Measurements from ENCODE around the gene ATF7. TPM values are rescaled to one million over a fixed set of nuclear protein-coding genes. Genes with fewer than 3 reads are reported as not detected.

Gene ATF7
- total and polyA plus RNA-seq, 2 donors (not counting 3 experiments of a cell fraction or from before 2014, with no cell fraction given): 36.0 to 68.5 TPM

- dilution Hi-C loops (cut with MboI; ENCODE audit: extremely low pct_ligation_motif_present, low sequenced_read_pairs): no loop called here
- H2AFZ ChIP-seq (ENCODE audit: low read depth, low read length): no peak overlapping the region
- no peaks in the 10 kb centered on the region for H3K9me3 ChIP-seq (replicated peaks; ENCODE audit: control insufficient read depth, insufficient read depth, low read length)
- no peak overlapping the region for H3K4me2 ChIP-seq (ENCODE audit: insufficient read depth, low read length)
- peaks cover 2% of the 10 kb centered on the region for H4K20me1 ChIP-seq (replicated peaks; ENCODE audit: control insufficient read depth, extremely low read depth, insufficient read depth, low read length)
- H3K27me3 ChIP-seq (ENCODE audit: control insufficient read depth in 2 of 2, insufficient read depth in 2 of 2, low read length in 2 of 2): no peaks in the 10 kb centered on the region
- H3K4me1 ChIP-seq (ENCODE audit: control insufficient read depth, extremely low read depth, insufficient read depth, low read length): peaks cover 26% of the 10 kb centered on the region
- no peak for TF ChIP-seq POLR2A (IDR thresholded peaks at IDR 0.05; ENCODE audit: low read depth, low read length)
- TF ChIP-seq MAX (IDR thresholded peaks at IDR 0.05; ENCODE audit: insufficient read depth, insufficient read length): no peak
- TF ChIP-seq POLR2AphosphoS5 (IDR thresholded peaks at IDR 0.05; ENCODE audit: insufficient read depth, low read depth, low read length): no peak
- TF ChIP-seq CTCF (IDR thresholded peaks at IDR 0.05; ENCODE audit: extremely low read depth in 1 of 2, insufficient read depth in 1 of 2, low read depth in 1 of 2, low read length in 2 of 2): no peak
- no peak for TF ChIP-seq GATA2 (IDR thresholded peaks at IDR 0.05; ENCODE audit: insufficient read depth, insufficient read length, low read depth, low read length)
- no peak for TF ChIP-seq EZH2 (IDR thresholded peaks at IDR 0.05; ENCODE audit: borderline replicate concordance, low read depth, low read length, severe bottlenecking)
- TF ChIP-seq JUN (IDR thresholded peaks at IDR 0.05; ENCODE audit: borderline replicate concordance, insufficient read depth, insufficient read length, low read depth): no peak
- TF ChIP-seq FOS (IDR thresholded peaks at IDR 0.05; ENCODE audit: borderline replicate concordance, insufficient read depth, low read length): no peak
- no peak for TF ChIP-seq MYC (IDR thresholded peaks at IDR 0.05; ENCODE audit: low read depth, low read length)
- H3K9me1 ChIP-seq (replicated peaks; ENCODE audit: control insufficient read depth, extremely low read depth, insufficient read depth, low read length): no peaks in the 10 kb centered on the region
- DNase-seq (ENCODE audit: low read depth, low spot score) (no peak), FAIRE-seq (no peak)
- H3K9ac ChIP-seq (replicated peaks; ENCODE audit: extremely low read depth, insufficient read depth, low read length): no peak overlapping the region
- intact Hi-C loops (cut with micrococcal nuclease): no loop called here
- BruUV-seq (replicated peaks): no TSS peak
- no peak overlapping the region for H3K4me3 ChIP-seq (replicated peaks in 1 of 3; ENCODE audit: insufficient read depth in 1 of 3, low read depth in 1 of 3, low read length in 3 of 3)
- peaks cover 64% of the 10 kb centered on the region for H3K79me2 ChIP-seq (ENCODE audit: control insufficient read depth, insufficient read depth, low read length)
- H3K27ac ChIP-seq (ENCODE audit: insufficient read depth, low read depth, low read length): no peak overlapping the region
- ChIA-PET CTCF (interaction anchor here (1.0 to 4.2 kb wide), 4 partner anchors 10 to 70 kb away, joined by 3 to 26 read pairs (median 4); no protein-coding TSS in a partner anchor), POLR2A (no interaction called here)
- H3K36me3 ChIP-seq (ENCODE audit: control insufficient read depth in 2 of 2, extremely low read depth in 1 of 2, insufficient read depth in 2 of 2, low read length in 2 of 2): peaks cover 0 to 2% of the 10 kb centered on the region in 2 experiments
Measured at GRCh38 chr12:53613821-53614220, 12.4 kb downstream of the ATF7 start.
